ENCODE data around the gene CFB.
"Not testable (repeated sequence)": the region's sequence is repeated elsewhere in the genome, so short reads cannot be mapped to it uniquely, and the experiment has no call there.

CFB gene

GRCh38 chr6:31927863-31928671, 17.8 kb upstream of the CFB start:
- H3K4me3 ChIP-seq (ENCODE audit: low read depth, low read length): no peak overlapping the region
- DNase-seq (ENCODE audit: low read depth): no peak
- TF ChIP-seq CTCF (IDR thresholded peaks at IDR 0.05; ENCODE audit: control insufficient read depth, extremely low read depth, insufficient read depth): no peak

GRCh38 chr6:31928672-31928939, 17.3 kb upstream of the CFB start:
- DNase-seq (ENCODE audit: low read depth): no peak
- TF ChIP-seq CTCF (IDR thresholded peaks at IDR 0.05; ENCODE audit: control insufficient read depth, extremely low read depth, insufficient read depth): no peak
- H3K4me3 ChIP-seq (ENCODE audit: low read depth, low read length): no peak overlapping the region

- no peak for DNase-seq (ENCODE audit: low read depth)
- no peak overlapping the region for H3K4me3 ChIP-seq (ENCODE audit: low read depth, low read length)
- TF ChIP-seq CTCF (IDR thresholded peaks at IDR 0.05; ENCODE audit: control insufficient read depth, extremely low read depth, insufficient read depth): no peak
Measured at GRCh38 chr6:31930962-31931361, 14.9 kb upstream of the CFB start.

- not testable (repeated sequence) for DNase-seq (ENCODE audit: low read depth)
Measured at GRCh38 chr6:31932137-31932536, 13.8 kb upstream of the CFB start.

GRCh38 chr6:31933537-31933936, 12.4 kb upstream of the CFB start:
- DNase-seq (ENCODE audit: low read depth): no peak
- no peak overlapping the region for H3K4me3 ChIP-seq (ENCODE audit: low read depth, low read length)
- no peak for TF ChIP-seq CTCF (IDR thresholded peaks at IDR 0.05; ENCODE audit: control insufficient read depth, extremely low read depth, insufficient read depth)

More at GRCh38 chr6:31932137-31932536, 13.8 kb upstream of the CFB start:
- H3K4me3 ChIP-seq (ENCODE audit: low read depth, low read length): not testable (repeated sequence)

- no peak for TF ChIP-seq CTCF (IDR thresholded peaks at IDR 0.05; ENCODE audit: control insufficient read depth, extremely low read depth, insufficient read depth)
- H3K4me3 ChIP-seq (ENCODE audit: low read depth, low read length): no peak overlapping the region
- no peak for DNase-seq (ENCODE audit: low read depth)
Measured at GRCh38 chr6:31935021-31935420, 10.9 kb upstream of the CFB start.

- no peak for DNase-seq (ENCODE audit: low read depth)
- no peak for TF ChIP-seq CTCF (IDR thresholded peaks at IDR 0.05; ENCODE audit: control insufficient read depth, extremely low read depth, insufficient read depth)
- H3K4me3 ChIP-seq (ENCODE audit: low read depth, low read length): no peak overlapping the region
Measured at GRCh38 chr6:31935823-31936222, 10.1 kb upstream of the CFB start.

All from LNCaP clone FGC (cell line).